Measurements from ENCODE around the gene TEX12.

The TEX12 gene

DNA sequence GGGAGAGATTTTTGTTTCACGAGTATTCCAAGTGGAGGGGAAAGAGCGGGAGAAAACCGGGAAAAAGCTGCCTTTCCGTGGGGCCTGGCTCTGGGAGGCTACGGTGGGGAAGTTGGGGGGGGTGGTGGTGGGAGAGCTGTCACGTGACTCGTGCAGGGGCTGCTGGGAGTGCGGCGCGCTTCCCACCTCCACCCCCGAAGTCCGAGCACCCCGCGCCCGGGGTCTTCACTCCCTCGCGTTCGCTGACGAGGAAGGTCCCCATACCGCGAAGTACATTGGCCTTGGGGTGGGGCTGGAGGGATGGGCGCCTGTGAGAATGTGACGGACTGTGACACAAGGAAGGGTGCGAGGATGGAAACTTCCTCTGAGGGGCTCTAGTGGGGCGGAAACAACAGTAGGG is at the start of gene TEX12:
TSS of gene TEX12 (plus strand) at position 228 of the 400 bp plus-strand sequence. CDS start 1,897 bp downstream, outside the sequence.
- TF ChIP-seq CTCF (IDR thresholded peaks at IDR 0.05; ENCODE audit: insufficient read depth, low read length, missing control alignments), result no peak
- DNase-seq (ENCODE audit: low read depth, low spot score), result no peak
- ChIA-PET POLR2A (no interaction called here), CTCF (interaction anchor here (1.7 kb wide), 3 partner anchors 8 to 114 kb away, joined by 3 to 7 read pairs (median 5); partner anchors contain the start of gene BCO2)
- no peak within 1 kb of the TSS for H3K4me3 ChIP-seq (ENCODE audit: low read depth, low read length)

GRCh38 chr11:112118176-112118575 is 49.0 kb upstream of the TEX12 start:
- no peak for TF ChIP-seq CTCF (IDR thresholded peaks at IDR 0.05; ENCODE audit: insufficient read depth, low read length, missing control alignments)
- ChIA-PET POLR2A (no interaction called here), CTCF (interaction anchor here (1.0 to 11.8 kb wide), 3 partner anchors 18 to 163 kb away, joined by 5 to 138 read pairs (median 125); partner anchors contain the start of gene BCO2)
- no peak overlapping the region for H3K4me3 ChIP-seq (ENCODE audit: low read depth, low read length)
- no peak for DNase-seq (ENCODE audit: low read depth, low spot score)

- CTCF ChIA-PET, result interaction anchor here (0.9 to 11.8 kb wide), 7 partner anchors 9 to 159 kb away, joined by 3 to 125 read pairs (median 6); partner anchors contain the start of gene BCO2
- TF ChIP-seq CTCF (IDR thresholded peaks at IDR 0.05; ENCODE audit: insufficient read depth, low read length, missing control alignments), result no peak
- no peak overlapping the region for H3K4me3 ChIP-seq (ENCODE audit: low read depth, low read length)
- DNase-seq (ENCODE audit: low read depth, low spot score), result no peak
- POLR2A ChIA-PET, result interaction anchor here (0.6 kb wide), 1 partner anchor 74 kb away, joined by 6 read pairs; no protein-coding TSS in a partner anchor
Observed at GRCh38 chr11:112121981-112122615, 45.1 kb upstream of the TEX12 start.

- DNase-seq (ENCODE audit: low read depth, low spot score), result no peak
- TF ChIP-seq CTCF (IDR thresholded peaks at IDR 0.05; ENCODE audit: insufficient read depth, low read length, missing control alignments), result no peak
- POLR2A ChIA-PET, result no interaction called here
- CTCF ChIA-PET, result interaction anchor here (4.7 to 11.8 kb wide), 2 partner anchors 10 to 158 kb away, joined by 46 to 125 read pairs; no protein-coding TSS in a partner anchor
- H3K4me3 ChIP-seq (ENCODE audit: low read depth, low read length), result no peak overlapping the region
Observed at GRCh38 chr11:112123129-112123528, 44.0 kb upstream of the TEX12 start.

DNA sequence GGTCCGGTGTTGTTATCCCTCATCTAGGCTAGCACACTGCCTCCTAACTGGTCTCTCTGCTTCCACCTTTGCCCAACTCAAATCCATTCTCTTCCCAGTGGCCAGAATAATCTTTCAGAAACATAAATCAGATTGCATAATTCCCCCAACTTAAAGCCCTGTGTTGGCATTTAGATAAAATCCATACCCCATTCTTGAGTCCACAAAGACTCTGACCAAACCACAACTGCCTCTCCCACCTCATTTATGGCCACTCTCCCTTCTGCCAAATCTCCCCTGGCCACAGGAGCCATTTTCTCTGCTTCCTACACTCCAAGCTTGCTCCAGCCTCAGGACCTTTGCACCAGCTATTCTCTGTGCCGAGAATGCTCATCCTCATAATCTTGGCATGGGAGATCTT is 40.1 kb upstream of the TEX12 start:
- POLR2A ChIA-PET, result no interaction called here
- no peak for TF ChIP-seq CTCF (IDR thresholded peaks at IDR 0.05; ENCODE audit: insufficient read depth, low read length, missing control alignments)
- DNase-seq (ENCODE audit: low read depth, low spot score), result no peak
- CTCF ChIA-PET, result interaction anchor here (1.4 to 2.2 kb wide), 2 partner anchors 13 to 49 kb away, joined by 4 to 10 read pairs; partner anchors contain the start of gene BCO2
- no peak overlapping the region for H3K4me3 ChIP-seq (ENCODE audit: low read depth, low read length)

GRCh38 chr11:112128483-112129121 is 38.6 kb upstream of the TEX12 start:
- TF ChIP-seq CTCF (IDR thresholded peaks at IDR 0.05; ENCODE audit: insufficient read depth, low read length, missing control alignments), result no peak
- ChIA-PET POLR2A (no interaction called here), CTCF (interaction anchor here (0.6 to 2.1 kb wide), 5 partner anchors 9 to 152 kb away, joined by 3 to 5 read pairs (median 3); no protein-coding TSS in a partner anchor)
- DNase-seq (ENCODE audit: low read depth, low spot score), result peak; percentile 34
- no peak overlapping the region for H3K4me3 ChIP-seq (ENCODE audit: low read depth, low read length)

Data from AG04449 (cell line).